Right lobe of liver (tissue), 6 donors: ENCODE results near the gene TPST1. TPM values are rescaled to one million over a fixed set of nuclear protein-coding genes. Genes with fewer than 3 reads are reported as not detected.

ENCODE experiments used
- ATAC-seq, 4 donors: fragments of 200-7000 bp; cut with Tn5 transposase; one replicate each; pipeline ENCODE4 v1.9.1; 2020; ENCODE audit warnings: mild to moderate bottlenecking in 4 of 4, moderate library complexity in 4 of 4
- DNase-seq, 3 donors: peaks; one replicate each; pipeline ENCODE4 v3.0.0-alpha.2; 2020
- H3K27ac ChIP-seq, 3 donors: fragments of 200-600 bp; one replicate each; pipeline ENCODE4 v1.8.0; 2022
- H3K27me3 ChIP-seq, 2 donors: fragments of 200-600 bp; one replicate each; pipeline ENCODE4 v1.8.0; 2022
- H3K36me3 ChIP-seq, 4 donors: fragments of 200-600 bp; sonication (generic) in 1 of 4; one replicate each; pipeline versions ENCODE4 v1.5.1 to v1.8.0; 2017 to 2022; ENCODE audit warnings: control low read depth in 1 of 4
- H3K4me1 ChIP-seq, 4 donors: fragments of 200-600 bp; sonication (generic) in 1 of 4; one replicate each; pipeline versions ENCODE4 v1.5.1 to v1.8.0; 2017 to 2022; ENCODE audit warnings: control low read depth in 1 of 4
- H3K4me3 ChIP-seq, 3 donors: fragments of 200-600 bp; one replicate each; pipeline ENCODE4 v1.8.0; 2022
- H3K9me3 ChIP-seq, 4 donors: fragments of 200-600 bp; sonication (generic) in 1 of 4; one replicate each; pipeline versions ENCODE4 v1.5.1 to v1.8.0; 2017 to 2022; ENCODE audit warnings: control low read depth in 1 of 4
- CTCF ChIP-seq, 4 donors: fragments of 200-600 bp in 3 of 4; fragments of 450-650 bp in 1 of 4; IDR thresholded peaks; one replicate each; pipeline versions ENCODE4 v1.5.1 to v1.8.0; 2016 to 2022; ENCODE audit warnings: antibody characterized with exemption in 4 of 4, mild to moderate bottlenecking in 2 of 4
- POLR2A ChIP-seq: fragments of 450-650 bp; IDR thresholded peaks from one replicate; pipeline ENCODE4 v1.6.1; 2017; ENCODE audit warnings: antibody characterized with exemption, mild to moderate bottlenecking
- WGBS: methylation state at CpG from one replicate; pipeline ENCODE4 v1.1.6; 2018; ENCODE audit warnings: low coverage, low lambda C conversion rate; ENCODE audit not compliant: insufficient coverage; ENCODE audit errors: missing lambda C conversion rate; 5-methylcytosine and 5-hydroxymethylcytosine counted together
- intact Hi-C, 2 donors: fragments of 100-400 bp; cut with DNase I; formaldehyde crosslinking; loops; one replicate each; pipeline versions ENCODE4 v1.11.2 to v1.14.1; 2022
- total RNA-seq, 6 experiments: library from RNA; depleted of rRNA in 2 of 6; stranded (reverse); fragments of >200 nt in 2 of 6; fragmentation: NEBNext Ultra II Directional in 3 of 6; extraction: Animal tissue kit (Norgen Biotek cat#: 25700) in 3 of 6; gene quantifications; one replicate each; pipeline versions ENCODE4 v1.1.0 to v1.2.4, GENCODE V29; 2016 to 2023
- donor health status: DM: no; HTN: yes; CAD: no.
- donor health status: DM: no; HTN: no; CAD: no.
- donor health status: DM: no; HTN: no; CAD: no.
- donor health status: DM: no; HTN: yes; CAD: no.
- donor health status: DM: no; HTN: yes; CAD: no.

TPST1 gene
- total RNA-seq, 6 experiments from 2014 or later: 18.0 to 40.5 (median 26.3) TPM

GRCh38 chr7:66330961-66331360 lies 125.8 kb downstream of the TPST1 start:
- no peaks in the 10 kb centered on the region for H3K9me3 ChIP-seq
- H3K4me3 ChIP-seq: no peak overlapping the region
- no peaks in the 10 kb centered on the region for H3K27me3 ChIP-seq
- WGBS: no CpG with 5 or more reads among the region's 1 CpG
- H3K27ac ChIP-seq: peak overlapping the region in 2 of 3 donors; percentile 15 to 29
- H3K4me1 ChIP-seq: peaks cover 0 to 34% (median 14%) of the 10 kb centered on the region in 4 donors
- ATAC-seq: peak; percentile 71 to 83 (median 78)
- peak; percentile 52 to 77 (median 76) for DNase-seq
- intact Hi-C loops: no loop called here
- no peaks in the 10 kb centered on the region for H3K36me3 ChIP-seq
- no peak for TF ChIP-seq POLR2A
- TF ChIP-seq CTCF (IDR thresholded peaks at IDR 0.05): no peak

GRCh38 chr7:66331883-66332282 lies 126.7 kb downstream of the TPST1 start:
- Histone ChIP-seq H3K9me3 (peaks cover 0 to 6% (median 3%) of the 10 kb centered on the region in 4 donors), H3K27me3 (no peaks in the 10 kb centered on the region), H3K4me3 (no peak overlapping the region), H3K27ac (peak overlapping the region in 1 of 3 donors; percentile 29), H3K36me3 (no peaks in the 10 kb centered on the region), H3K4me1 (peaks cover 0 to 28% (median 10%) of the 10 kb centered on the region in 4 donors)
- TF ChIP-seq POLR2A: no peak
- TF ChIP-seq CTCF (IDR thresholded peaks at IDR 0.05): no peak
- intact Hi-C loops: no loop called here
- WGBS: 71% methylated on average over 6 of the region's 6 CpGs
- DNase-seq (no peak), ATAC-seq (no peak)

GRCh38 chr7:66333443-66333842 lies 128.3 kb downstream of the TPST1 start:
- H3K27ac ChIP-seq: peak overlapping the region; percentile 69 to 87 (median 81)
- H3K4me3 ChIP-seq: no peak overlapping the region
- TF ChIP-seq POLR2A: no peak
- no peak for TF ChIP-seq CTCF (IDR thresholded peaks at IDR 0.05)
- H3K36me3 ChIP-seq: no peaks in the 10 kb centered on the region
- peaks cover 0 to 8% (median 3%) of the 10 kb centered on the region in 4 donors for H3K9me3 ChIP-seq
- 13% methylated on average over 1 of the region's 1 CpG for WGBS
- H3K27me3 ChIP-seq: no peaks in the 10 kb centered on the region
- peaks cover 0 to 28% (median 10%) of the 10 kb centered on the region in 4 donors for H3K4me1 ChIP-seq
- intact Hi-C loops: no loop called here
- ATAC-seq: peak; percentile 67 to 85 (median 70)
- no peak for DNase-seq

GRCh38 chr7:66335318-66335717 lies 130.2 kb downstream of the TPST1 start:
- H3K4me1 ChIP-seq: peaks cover 0 to 28% (median 10%) of the 10 kb centered on the region in 4 donors
- DNase-seq (no peak), ATAC-seq (no peak)
- peaks cover 0 to 8% (median 3%) of the 10 kb centered on the region in 4 donors for H3K9me3 ChIP-seq
- intact Hi-C loops: no loop called here
- H3K27ac ChIP-seq: no peak overlapping the region
- WGBS: 95% methylated on average over 6 of the region's 6 CpGs
- H3K27me3 ChIP-seq: no peaks in the 10 kb centered on the region
- no peak overlapping the region for H3K4me3 ChIP-seq
- H3K36me3 ChIP-seq: no peaks in the 10 kb centered on the region
- no peak for TF ChIP-seq POLR2A
- TF ChIP-seq CTCF (IDR thresholded peaks at IDR 0.05): no peak

GRCh38 chr7:66336760-66337159 lies 131.6 kb downstream of the TPST1 start:
- Histone ChIP-seq H3K27ac (no peak overlapping the region), H3K9me3 (peaks cover 0 to 8% (median 3%) of the 10 kb centered on the region in 4 donors)
- intact Hi-C loops: no loop called here

More at GRCh38 chr7:66336760-66337159, 131.6 kb downstream of the TPST1 start:
- DNase-seq (no peak), ATAC-seq (no peak)
- Histone ChIP-seq H3K27me3 (no peaks in the 10 kb centered on the region), H3K36me3 (no peaks in the 10 kb centered on the region), H3K4me3 (no peak overlapping the region), H3K4me1 (peaks cover 0 to 15% (median 7%) of the 10 kb centered on the region in 4 donors)
- TF ChIP-seq POLR2A (no peak), CTCF (IDR thresholded peaks at IDR 0.05) (no peak)
